Vagina (tissue), 2 donors: ENCODE measurements around the gene CHST11.

Experiments
- POLR2A ChIP-seq, 2 donors: fragments of 450-650 bp; IDR thresholded peaks; one replicate each; pipeline ENCODE4 v1.6.1; 2017; ENCODE audit warnings: antibody characterized with exemption in 2 of 2, mild to moderate bottlenecking in 2 of 2, moderate library complexity in 2 of 2
- TF ChIP-seq, protein P1 (sequence below), 3 experiments: fragments of 450-650 bp in 2 of 3; fragments of 200-600 bp in 1 of 3; sonication (generic) in 1 of 3; IDR thresholded peaks; one replicate each; pipeline ENCODE4 v1.5.1; 2017 to 2019; ENCODE audit warnings: antibody characterized with exemption in 3 of 3, mild to moderate bottlenecking in 2 of 3, moderate library complexity in 2 of 3

DNA sequence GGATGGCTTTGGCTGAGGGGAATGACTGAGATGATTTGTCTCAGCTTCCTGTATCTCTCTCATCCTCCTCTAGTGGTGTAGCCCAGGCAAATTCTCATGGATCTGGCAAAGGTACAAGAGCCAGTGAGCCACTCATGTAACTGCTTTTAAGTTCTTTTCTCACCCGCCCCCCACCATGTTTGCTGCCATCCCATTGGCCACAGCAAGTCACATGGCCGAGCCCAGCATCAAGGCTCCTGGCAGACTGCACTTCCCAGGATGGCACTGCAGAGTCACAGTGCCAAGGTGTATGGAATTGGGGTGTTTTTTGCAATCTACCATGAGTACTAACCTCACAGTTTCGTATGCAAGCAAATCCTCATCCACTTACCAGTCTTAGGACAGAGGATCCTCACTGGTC is 50.9 kb downstream of the CHST11 start:
- TF ChIP-seq, protein P1, sequence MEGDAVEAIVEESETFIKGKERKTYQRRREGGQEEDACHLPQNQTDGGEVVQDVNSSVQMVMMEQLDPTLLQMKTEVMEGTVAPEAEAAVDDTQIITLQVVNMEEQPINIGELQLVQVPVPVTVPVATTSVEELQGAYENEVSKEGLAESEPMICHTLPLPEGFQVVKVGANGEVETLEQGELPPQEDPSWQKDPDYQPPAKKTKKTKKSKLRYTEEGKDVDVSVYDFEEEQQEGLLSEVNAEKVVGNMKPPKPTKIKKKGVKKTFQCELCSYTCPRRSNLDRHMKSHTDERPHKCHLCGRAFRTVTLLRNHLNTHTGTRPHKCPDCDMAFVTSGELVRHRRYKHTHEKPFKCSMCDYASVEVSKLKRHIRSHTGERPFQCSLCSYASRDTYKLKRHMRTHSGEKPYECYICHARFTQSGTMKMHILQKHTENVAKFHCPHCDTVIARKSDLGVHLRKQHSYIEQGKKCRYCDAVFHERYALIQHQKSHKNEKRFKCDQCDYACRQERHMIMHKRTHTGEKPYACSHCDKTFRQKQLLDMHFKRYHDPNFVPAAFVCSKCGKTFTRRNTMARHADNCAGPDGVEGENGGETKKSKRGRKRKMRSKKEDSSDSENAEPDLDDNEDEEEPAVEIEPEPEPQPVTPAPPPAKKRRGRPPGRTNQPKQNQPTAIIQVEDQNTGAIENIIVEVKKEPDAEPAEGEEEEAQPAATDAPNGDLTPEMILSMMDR (IDR thresholded peaks at IDR 0.05), result no peak
- no peak for TF ChIP-seq POLR2A (IDR thresholded peaks at IDR 0.05)
